Activated naive CD4-positive, alpha-beta T cell treated with anti-CD3 and anti-CD28 coated beads, Interleukin-2, amount 50 U/mL, for 16 hours (primary cell): ENCODE data around the gene WDR11.

ENCODE experiments used
- DNase-seq: peaks from one replicate; pipeline ENCODE4 v3.0.0-alpha.2; 2020

WDR11 gene, protein sequence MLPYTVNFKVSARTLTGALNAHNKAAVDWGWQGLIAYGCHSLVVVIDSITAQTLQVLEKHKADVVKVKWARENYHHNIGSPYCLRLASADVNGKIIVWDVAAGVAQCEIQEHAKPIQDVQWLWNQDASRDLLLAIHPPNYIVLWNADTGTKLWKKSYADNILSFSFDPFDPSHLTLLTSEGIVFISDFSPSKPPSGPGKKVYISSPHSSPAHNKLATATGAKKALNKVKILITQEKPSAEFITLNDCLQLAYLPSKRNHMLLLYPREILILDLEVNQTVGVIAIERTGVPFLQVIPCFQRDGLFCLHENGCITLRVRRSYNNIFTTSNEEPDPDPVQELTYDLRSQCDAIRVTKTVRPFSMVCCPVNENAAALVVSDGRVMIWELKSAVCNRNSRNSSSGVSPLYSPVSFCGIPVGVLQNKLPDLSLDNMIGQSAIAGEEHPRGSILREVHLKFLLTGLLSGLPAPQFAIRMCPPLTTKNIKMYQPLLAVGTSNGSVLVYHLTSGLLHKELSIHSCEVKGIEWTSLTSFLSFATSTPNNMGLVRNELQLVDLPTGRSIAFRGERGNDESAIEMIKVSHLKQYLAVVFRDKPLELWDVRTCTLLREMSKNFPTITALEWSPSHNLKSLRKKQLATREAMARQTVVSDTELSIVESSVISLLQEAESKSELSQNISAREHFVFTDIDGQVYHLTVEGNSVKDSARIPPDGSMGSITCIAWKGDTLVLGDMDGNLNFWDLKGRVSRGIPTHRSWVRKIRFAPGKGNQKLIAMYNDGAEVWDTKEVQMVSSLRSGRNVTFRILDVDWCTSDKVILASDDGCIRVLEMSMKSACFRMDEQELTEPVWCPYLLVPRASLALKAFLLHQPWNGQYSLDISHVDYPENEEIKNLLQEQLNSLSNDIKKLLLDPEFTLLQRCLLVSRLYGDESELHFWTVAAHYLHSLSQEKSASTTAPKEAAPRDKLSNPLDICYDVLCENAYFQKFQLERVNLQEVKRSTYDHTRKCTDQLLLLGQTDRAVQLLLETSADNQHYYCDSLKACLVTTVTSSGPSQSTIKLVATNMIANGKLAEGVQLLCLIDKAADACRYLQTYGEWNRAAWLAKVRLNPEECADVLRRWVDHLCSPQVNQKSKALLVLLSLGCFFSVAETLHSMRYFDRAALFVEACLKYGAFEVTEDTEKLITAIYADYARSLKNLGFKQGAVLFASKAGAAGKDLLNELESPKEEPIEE

DNA sequence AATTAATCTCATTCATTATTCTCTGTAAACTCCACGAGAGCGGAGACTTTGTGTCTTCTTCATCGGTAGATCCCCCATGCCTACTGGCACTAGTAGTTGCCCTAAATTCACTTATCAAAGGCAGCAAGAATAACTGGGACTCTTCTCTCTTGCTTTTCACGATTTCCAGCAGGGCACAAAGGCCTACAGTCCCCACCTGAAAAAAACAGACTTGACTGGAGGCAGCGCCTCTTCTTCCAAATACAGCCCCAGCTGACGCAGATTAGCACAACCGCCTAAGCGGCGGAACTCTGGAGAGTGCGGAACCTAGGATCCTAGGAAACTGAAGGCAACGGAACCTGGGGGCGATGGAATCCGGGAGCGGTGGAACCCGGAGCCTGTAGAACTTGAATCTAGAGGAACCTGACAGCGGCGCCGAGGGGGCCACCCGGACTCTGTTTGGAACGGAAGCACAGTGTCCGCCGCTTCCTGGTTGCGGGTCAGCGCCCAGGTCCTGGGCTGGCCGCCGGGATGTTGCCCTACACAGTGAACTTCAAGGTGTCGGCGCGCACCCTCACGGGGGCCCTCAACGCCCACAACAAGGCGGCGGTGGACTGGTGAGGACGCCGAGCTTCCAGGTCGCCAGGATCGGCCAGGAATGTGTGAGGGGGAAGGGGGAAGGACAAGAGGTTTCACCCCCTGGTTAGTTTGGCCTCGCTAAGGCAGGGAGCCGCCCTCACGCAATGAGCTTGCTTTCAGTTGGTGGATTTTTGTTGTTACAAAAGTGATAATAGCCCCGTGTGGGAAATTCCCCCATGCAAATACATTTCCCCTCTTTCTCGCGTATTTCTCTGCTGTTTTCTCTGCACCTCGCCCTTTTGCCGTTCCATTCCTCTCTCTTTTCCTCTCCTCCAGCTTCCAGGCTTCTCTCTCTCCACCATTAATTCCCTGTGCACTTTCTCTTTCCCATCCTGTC is at the start of gene WDR11:
Gene WDR11, plus strand, starts transcription at position 452 of the 955 bp plus-strand sequence. Its CDS starts 59 bp downstream, at position 511.
- DNase-seq: peak; percentile 75

DNA sequence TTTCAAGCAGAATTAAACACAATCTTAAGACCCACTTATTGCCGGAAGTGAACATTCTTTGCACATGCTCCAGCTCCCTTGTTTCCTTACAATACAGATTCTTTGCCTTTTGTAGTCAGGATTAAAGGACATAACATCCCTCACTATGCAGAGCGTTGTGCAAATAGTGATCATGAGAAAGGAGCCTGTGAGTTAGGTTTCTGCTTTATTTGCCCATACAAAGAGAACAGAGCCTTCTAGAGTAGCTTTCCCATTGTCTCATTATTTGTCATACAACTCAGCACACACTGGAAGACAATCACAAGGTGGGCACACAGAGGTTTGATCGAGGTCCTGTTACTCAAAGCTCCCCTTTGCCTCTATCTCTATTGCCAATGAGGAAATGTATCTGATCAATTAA is 48.2 kb upstream of the WDR11 start:
- no peak for DNase-seq

DNA sequence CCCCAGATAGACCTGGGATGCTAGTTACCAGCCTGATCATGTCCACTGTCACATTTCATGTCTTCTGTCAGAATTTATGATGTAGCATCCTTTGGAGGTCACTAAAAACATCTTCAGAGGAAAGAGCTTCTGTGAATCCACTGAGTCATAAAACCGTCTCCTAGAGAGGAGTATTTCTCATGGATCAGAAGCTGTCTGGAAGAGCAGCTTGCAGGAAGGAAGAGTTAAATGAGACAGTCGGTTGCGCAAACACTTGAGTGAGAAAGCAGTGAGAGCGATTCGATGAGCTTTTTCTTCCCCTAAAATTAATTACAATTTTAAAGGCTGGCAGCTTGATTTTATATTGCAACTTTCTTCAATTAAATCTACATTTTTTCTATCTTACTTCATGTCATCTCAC is 47.2 kb upstream of the WDR11 start:
- no peak for DNase-seq

DNA sequence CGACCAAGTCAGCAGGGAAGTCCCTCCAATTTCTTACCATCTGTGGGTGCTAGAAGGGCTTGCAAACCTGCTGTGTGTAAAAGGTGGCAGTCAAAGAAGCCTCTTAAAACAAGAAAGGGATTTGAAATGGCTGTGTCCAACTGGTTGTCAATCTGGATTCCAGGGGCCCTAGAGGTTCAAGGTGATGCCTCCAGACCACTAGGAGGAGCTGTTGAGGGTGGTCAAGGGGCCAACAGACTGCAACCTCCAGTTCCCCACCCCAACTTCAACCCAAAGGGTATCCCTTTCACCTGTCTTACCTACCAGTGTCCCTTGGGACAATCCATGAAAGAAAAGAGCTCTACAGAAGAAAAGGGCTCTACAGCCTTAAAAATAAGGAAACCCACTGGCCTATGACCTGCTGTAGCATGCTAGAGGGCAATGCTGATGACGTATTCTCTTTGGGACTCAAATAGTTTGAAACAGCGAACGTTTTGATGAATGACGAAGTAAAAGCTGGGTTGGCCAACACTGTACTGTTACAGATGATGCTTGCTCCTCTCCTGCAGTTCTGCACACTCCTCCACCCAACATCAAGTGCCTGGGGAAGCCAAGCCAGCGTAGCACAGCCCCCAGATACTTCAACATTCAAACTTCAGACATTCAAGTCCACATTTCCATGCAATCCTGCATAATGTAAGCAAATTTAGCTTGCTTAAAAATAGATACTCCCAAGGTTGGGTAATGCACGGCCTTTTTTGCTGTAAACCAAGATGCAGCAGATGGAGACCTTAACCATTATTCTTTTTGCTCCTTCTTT is 45.9 kb upstream of the WDR11 start:
- DNase-seq: no peak

DNA sequence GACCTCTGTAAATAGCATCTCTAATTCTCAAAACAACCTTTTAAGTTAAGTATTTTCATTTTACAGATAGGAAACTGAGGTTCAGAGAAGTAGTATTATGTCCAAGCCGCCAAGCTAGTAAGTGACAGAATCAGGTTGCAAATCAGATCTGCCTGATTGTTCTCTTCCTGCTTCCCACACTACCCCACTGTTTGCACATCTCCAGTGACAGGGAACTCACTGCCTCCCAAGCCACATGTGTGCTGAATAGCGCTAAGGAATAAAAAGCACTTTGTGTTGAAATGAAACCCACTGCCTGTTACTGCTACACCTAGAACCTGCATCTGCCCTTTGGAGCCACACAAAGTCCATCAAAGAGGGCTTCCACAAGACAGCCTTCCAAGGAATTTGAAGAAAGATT is 45.1 kb upstream of the WDR11 start:
- no peak for DNase-seq

DNA sequence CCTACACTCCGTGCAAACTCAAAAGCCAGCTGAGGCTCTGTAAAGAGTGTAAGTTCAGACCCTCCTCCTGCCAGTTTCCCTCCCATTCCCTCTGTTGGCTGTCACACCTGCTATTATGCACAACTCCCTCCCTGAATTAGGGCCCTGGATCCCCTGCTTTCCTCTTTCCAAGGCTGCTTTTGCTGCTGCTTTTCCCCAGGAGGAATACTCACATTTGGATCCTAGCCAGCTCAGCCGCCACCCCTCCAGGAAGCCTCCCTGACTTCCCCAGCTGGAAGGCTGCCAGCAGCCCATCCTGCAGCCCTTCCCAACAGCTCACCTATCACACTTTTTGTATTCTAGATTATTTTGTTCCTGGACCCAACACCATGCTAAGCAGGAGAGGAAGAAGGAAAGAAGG is 40.9 kb upstream of the WDR11 start:
- DNase-seq: no peak

DNA sequence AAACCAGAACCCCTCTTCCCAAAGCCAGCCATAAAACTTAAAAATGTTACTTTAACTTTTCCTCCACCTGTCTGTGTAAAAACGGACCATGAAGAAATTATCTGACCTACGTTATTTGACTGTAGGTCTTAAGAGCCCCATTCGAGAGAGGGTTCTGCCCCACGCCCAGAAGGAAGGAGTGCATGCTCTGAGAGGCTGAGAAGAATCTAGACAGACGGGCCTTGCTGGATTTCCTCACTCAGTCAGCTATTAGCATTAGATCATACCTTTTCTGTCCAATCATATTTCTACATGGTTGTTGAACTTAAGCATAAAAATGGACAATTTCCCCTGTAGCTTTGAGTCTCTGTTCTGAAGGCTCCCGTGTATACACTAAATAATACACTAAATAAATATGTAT is 38.1 kb upstream of the WDR11 start:
- no peak for DNase-seq

DNA sequence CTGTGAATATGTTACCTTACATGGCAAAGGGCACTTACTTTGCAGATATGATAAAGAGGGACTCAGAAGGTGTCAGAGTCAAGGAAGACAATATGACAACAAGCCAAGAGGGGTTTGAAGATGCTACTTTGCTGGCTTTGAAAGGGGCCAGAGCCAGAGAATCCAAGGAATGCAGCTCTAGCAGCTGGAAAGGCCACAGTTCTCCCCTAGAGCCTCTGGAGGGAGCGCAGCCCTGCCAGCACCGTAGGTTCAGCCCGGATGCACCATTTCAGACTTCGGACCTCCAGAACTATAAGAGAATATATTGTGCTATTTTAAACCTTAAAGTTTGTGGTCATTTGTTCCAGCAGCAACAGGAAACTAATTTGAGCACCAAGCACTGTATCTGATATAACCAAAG is 32.9 kb upstream of the WDR11 start:
- no peak for DNase-seq

DNA sequence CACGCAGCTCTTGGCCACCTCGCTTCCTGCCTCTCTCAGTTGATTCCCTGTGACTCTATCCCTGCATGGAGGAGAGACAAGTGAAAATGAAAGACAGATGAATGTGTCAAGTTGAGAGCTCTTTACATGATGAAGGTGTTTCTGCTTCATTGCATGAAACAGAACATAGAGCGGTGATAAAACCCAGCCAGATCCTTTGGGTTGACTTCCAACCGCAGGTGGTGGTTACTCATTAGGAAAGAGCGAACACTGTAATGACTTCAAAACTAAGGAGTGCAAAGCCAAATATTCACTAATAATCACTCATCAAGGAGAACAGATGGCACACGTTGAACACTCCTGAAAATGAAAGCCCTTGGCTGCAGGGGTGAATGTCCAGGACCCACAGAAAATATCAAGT is 31.8 kb upstream of the WDR11 start:
- no peak for DNase-seq

DNA sequence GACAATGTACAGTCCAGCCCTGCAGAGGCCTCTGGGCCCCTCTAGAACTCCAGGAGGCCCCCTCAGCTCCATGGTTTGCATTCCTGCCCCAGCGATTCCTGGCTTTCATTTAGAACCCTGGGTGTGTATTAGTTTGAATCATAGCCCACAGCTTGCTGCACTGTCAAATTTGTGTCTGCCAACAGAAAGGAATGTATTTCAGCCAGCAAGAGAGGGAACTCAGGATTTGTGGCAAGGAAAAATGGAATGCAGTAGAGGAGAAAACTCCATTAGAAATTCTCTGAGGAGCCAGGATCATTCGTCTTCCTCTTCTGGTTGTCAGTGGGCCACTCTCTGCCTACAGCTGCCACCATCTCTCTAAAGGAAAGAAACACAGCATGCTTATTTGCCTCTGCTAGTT is 27.9 kb upstream of the WDR11 start:
- DNase-seq: no peak

DNA sequence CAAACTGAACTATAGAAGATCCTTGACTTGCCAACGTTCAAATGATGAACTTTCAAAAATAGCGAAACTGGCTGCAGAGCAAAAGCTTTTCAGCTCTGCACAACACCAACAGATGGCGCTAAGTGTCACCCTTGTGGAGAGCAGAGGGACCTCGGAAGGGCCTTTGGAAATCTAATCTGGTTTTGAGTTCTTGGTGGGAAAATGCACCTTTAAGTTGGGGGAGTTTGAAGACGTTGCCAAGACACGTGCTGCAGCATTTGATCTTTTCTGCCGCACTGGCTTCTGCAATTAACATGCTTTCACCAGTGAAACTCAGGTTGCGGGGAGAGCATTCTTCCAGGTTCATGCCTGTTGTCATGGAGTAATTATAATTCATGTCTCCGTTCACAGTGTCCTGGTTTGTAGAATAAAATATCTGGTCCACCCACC is 26.3 kb upstream of the WDR11 start:
- DNase-seq: no peak

DNA sequence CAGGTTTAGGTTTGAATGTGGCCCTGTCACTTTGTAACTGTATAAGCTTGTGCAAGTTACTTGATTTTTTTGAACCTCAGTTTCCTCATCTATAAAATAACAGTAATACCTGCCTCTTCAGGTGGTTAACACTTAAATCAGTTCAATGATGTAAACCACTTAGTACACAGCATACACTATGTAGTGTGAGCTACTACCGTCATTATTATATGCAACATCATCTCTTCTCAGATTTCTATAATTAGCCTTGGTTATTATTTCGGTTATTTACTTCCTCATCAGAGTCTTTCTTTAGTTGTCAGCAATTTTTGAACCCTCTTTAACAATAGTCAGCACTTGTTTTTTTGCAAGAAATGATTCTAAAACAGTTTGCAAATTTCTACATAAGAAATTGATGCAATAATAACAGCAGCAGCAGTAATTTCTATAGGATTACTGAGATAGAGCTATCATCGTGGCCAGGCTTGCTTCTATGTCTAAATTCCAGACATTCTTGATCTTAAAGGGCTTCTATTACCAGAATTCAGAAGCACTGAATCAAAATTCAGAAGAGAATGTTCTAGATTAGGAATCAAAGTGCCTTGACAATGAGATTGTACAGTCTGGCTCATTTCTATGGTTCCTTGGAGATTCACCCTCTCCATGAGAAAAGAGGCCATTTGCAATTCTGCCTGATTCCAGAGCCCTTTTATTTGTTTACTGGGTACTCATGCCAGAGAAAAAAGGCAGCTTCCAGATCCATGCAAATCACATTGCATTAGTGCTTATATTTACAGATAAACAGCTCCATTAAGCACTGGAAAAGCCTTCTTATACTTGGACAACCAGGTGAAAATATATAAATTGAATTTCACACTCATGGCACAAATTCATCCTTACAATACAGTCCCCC is 25.0 kb upstream of the WDR11 start:
- no peak for DNase-seq

DNA sequence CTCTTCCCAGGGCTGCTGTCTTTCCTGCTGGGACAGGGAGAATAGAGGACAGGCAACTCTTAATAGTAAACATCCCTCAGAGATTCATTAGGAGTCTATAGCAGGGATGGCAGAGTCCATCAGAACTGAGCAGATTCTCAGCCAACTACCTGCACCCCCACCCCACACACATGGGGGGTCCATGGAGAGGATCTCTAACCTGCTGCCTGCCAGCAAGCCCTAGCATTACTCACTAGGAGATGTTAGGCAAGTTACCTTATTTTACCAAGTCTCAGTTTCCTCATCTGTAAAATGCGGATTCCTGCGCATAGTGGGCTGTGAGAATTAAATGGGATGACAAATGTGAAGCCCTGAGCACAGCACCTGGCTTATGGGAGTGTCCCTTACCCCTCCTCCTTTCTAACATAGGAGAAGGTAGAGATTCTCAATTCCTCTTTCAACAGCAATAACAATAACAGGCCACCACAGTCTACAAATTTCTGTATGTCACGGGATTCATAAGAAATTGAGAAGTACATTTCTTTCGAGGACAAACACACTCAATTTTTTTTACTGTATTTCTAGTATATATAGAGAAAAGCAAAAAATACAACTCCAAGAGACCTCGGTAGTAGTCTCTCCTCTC is 23.8 kb upstream of the WDR11 start:
- DNase-seq: no peak

DNA sequence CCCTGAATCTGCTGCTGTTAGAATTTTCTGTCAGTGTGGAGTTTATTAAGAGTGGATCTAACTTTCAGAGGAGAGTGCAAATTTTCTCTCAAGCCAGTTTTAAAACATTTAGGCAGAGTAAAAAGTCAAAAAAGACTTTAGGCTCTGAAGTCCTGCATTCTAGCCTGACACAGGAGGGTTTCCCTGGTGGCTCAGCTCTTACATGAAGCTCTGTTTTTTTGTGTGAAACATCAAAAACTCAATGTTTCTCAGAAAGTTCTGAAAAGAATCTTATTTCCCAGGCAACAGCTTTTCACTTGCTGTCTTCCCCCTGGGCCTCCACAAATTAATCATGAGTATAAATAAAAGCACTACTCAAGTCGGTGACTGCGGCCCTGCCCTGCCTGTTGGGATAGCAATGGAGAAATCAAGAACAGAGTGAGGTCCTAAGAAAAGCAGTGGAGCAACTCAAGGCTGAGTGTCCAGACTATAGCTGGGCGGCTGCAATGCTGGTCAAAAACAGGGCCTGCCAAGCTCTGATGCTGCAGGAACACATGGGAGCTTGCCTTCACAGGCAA is 22.3 kb upstream of the WDR11 start:
- DNase-seq: no peak

DNA sequence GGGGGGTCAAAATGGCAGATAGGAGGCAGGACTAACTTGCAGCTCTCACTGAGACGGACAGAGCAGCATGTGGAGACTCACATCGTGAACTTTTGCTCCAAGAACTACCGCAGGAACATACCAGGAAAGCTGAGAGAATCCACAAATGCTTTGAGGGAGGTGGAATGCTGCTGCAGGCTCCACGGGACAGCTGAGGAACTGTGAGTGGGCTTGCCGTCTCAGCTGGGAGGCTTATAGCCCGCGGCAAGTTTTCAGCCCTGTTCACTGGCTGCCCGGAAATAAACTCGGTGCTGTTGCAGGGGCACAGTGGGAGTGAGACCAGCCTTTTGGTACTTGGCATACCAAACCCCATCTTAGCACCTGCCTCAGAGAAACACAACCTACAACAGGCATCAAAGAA is 19.1 kb upstream of the WDR11 start:
- DNase-seq: no peak

DNA sequence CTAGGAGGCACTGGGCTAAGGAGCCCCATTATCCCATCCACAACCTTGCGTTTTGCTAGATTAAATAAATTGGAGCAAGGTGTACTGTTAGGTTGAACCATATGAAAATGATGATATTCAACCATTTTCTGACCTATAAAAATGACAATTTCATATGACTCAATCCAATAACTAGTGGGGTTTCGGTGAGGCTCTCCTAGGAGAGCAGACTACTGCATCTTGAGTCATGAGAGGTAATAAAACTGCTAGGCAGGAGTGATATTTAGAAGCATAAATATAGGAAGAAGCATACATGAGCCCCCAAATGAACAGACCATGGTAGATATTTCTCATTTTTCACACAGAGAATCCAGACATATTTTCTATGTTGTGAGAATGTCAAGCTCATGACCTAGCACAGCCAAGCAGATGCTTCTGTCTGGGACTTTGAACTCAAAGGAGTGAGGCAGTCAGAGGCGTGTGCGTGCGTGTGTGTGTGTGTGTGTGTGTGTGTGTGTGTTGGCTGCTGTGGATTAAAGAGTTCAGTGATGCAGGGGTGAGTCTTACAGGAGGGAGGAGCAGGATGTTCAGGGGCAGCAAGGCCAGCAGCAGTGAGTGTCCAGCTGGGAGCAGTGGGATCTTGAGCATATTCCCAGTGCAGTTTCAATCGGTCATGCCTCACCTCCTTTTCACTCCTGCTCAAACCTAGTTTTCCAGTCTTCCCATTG is 17.8 kb upstream of the WDR11 start:
- DNase-seq: no peak

DNA sequence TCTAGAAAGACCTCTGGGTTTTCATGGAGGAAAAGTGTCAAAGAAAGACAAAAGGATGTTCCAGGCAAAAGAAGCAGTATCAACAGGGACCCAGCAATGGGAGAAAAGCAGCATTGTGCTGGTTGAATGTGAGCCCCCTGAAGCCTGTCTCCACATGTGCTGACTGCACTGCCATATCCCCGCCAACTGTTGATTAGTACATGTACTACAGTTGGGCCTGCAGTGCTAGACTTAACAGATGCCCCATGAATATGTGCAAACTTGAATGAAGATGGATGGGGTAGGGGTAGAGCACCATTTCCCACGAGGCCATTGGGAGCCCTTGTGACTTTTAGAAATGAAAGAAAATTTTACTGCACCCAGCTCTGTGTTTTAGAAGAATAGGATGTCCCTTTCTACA is 15.6 kb upstream of the WDR11 start:
- DNase-seq: no peak

DNA sequence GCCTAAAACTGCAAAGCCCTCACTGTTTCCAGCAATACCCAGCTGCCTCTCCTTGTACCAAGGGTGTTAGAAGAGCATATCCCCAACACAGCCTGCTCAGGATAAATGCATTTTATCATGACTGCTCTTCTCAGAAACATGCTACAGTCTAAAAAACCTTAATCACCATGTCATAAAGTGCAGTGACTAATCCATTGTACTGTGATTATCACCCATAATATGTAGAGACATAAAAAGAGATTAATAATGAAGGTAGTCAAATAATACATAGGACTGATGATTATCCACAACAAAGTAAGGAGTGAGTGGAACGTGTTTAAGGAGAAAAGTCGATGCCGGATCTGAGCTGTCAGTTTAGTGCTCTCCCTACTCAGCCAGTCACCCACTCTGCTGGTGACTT is 12.2 kb upstream of the WDR11 start:
- no peak for DNase-seq
